Stimulated activated CD4-positive, alpha-beta T cell treated with anti-CD3 and anti-CD28 coated beads, TNF-alpha, amount 100 ng/mL, for 48 hours (primary cell): ENCODE results near the gene CITED4.
A peak's percentile ranks its signal among the peaks of the same experiment; 100 is the strongest.

Experiments
- DNase-seq, 3 donors: peaks; one replicate each; pipeline ENCODE4 v3.0.0-alpha.2; 2020; ENCODE audit warnings: low read depth in 3 of 3

The CITED4 gene

DNA sequence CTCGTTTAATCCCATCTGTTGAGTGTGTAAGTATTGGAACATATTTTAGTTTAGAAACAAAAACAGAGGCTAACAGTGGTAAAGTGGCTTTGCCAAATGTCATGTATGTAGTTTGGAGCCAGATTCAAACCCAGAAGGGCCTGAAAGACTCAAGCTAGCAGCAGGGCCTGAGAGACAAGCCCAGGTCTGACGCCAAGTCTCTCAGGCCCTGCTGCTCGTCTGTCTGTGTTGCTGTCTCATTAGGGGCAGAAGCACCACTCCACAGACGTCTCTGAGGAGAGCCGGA is 8.3 kb downstream of the CITED4 start:
- no peak for DNase-seq

DNA sequence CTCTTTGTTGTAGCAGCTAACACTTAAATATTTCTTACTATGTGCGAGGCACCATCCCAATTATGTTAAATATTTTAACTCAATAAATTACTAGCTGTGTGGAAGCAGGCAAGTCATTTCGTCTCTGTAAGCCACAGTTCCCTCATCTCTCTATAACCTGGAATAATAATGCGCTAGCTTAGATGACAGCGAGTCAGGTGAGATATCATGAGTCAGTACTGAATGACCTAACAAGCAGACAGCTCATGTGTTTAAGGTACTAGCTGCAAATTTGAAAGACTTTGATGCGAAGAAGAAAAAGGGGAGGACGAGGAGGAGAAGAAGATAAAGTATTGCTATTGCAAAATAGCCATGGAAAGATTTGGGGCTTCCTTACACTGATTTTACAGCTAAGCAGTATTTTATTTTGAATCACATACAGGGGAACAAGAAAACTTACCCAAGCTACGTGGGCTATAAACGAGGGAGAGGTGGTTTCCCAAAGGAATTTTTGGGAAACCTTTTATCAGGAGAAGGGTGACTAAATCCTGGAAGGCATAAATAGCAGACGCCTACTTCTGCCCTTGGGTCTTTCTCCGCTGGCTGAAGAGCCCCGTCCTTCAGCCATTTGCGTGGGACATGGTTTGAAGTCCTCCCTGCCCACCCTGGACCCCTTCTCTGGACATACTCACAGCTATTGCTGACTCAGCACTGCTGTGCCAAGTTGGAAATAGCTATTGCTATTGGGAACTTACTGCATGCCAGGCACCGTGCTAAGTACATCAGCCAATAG is 8.9 kb downstream of the CITED4 start:
- DNase-seq = no peak

DNA sequence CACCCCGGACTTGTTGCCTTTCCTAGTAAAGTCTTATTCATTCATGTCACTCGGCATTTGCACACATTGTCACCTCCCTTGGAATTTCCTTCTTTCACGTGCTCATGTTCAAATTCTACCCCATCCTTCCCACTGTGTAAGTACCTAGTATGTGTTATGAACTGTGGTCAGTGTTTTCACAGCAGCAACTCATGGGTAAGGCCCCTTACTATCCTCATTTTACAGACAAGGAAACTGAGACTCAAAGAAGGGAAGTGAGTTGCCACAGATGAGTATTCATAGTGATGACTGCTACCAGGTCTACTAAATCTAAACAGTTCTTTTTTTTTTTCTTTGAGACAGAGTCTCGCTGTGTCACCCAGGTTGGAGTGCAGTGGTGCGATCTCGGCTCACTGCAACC is 10.5 kb downstream of the CITED4 start:
- no peak for DNase-seq

DNA sequence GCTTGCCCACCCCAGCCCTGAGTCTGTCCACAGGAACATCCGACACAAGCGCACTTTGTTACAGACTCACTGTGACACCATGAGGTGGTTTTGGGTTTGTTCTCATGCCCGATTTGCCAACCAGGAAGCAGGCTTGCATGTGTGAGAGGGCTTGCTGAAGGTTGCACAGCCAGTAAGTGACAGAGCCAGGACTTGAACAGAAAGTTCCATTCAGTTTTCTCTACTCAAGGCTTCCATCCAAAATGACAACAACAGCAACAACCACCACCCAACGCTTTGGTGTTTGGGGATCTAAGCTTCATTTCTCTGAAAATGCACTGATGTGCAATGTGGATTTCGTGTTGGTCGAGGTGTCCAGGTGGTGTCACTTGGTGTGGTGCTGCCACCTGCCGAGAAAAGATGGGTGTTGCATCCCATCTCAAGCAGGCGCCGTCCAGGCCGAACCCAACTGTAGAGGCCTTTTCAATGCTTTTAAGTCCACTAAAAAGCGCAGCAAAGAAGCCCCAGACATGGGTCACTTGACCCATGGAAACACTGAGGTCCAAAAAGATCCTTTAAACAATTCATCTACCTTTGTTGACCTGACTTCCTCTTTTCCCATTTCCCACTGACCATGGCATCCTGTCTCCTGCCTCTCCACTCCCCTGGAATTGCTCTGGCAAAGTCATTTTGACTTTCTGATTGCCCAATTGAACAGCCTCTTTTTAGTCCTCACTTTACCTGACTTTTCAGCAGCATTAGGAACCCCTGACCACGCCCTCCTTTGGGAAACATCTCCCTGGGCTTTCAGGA is 12.2 kb downstream of the CITED4 start:
- DNase-seq = peak; percentile 62 to 76 (median 64)

DNA sequence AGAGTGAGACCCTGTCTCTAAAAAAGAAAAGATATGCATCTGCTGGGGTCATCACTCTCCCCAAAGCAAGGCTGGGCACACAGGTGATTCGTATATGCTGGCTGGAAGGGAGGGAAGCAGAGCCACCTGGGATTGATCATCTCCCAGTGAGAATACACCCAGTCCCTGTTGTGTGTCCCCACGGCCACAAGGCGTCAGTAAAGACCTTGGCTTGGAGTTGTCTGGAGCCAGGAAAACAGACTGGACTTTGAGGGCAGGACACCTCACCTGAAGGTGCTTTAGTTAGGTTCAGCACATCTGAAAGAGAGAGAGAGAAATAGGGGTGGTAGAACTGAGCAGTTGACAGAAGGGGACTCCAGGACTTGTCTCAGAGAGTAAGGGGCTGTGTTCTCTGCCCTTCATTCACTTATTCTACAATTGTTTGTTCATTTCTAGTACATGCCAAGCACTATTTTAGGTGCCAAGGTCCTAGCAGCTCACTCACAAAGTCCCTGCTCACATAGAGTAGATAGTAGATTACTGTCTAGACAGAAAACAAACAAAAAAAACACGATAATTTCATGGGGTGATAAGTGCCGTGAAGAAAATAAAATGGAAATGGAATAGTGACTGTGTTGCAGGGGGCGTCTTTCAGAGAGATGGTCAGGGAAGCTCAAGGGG is 13.5 kb downstream of the CITED4 start:
- DNase-seq = no peak

DNA sequence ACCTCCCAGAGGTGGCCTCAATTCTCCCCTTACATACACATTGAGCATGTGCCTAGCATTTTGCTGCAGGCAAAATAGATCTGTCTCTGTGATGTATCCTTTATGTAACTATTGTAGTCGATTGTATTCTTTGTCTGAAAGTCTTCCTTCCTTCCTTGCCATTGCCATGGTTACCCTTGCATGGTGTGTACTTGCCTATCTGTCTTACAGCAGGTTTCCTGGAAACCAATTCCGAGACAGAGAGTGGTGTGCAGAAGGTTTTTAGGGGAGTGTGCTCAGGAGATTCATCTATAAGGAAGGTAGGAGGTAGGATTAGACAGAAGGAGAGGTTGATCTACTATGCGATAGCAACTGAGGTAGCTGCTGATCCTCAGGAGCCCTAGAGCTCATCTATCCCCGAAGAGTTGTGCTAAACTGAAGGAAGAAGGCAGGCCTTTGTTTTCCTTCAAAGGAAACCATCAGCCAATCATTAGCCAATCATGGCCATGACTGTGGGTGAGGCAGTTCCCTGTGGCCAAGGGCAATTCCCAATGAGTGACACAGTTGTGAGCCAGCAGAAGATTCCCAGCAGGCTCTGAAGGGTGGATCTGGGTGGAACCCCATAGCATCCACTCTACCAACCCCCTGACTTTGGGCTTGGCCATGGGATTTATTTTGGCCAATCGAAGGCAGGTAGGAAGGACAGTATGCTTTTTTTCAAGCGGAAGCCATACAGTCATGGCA is 15.0 kb downstream of the CITED4 start:
- DNase-seq = no peak

DNA sequence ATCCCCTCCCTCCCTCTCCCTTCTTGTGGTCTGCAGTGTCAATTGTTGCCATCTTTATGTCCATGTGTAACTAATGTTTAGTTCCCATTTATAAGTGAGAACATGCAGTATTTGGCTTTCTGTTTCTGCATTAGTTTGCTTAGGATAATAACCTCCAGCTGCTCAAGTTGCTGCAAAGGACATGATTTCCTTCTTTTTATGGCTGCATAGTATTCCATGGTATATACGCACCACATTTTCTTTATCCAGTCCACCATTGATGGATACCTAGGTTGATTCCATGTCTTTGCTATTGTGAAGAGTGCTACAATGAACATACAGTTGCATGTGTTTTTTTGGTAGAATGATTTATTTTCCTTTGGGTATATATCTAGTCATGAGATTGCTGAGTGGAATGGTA is 16.3 kb downstream of the CITED4 start:
- DNase-seq = no peak

DNA sequence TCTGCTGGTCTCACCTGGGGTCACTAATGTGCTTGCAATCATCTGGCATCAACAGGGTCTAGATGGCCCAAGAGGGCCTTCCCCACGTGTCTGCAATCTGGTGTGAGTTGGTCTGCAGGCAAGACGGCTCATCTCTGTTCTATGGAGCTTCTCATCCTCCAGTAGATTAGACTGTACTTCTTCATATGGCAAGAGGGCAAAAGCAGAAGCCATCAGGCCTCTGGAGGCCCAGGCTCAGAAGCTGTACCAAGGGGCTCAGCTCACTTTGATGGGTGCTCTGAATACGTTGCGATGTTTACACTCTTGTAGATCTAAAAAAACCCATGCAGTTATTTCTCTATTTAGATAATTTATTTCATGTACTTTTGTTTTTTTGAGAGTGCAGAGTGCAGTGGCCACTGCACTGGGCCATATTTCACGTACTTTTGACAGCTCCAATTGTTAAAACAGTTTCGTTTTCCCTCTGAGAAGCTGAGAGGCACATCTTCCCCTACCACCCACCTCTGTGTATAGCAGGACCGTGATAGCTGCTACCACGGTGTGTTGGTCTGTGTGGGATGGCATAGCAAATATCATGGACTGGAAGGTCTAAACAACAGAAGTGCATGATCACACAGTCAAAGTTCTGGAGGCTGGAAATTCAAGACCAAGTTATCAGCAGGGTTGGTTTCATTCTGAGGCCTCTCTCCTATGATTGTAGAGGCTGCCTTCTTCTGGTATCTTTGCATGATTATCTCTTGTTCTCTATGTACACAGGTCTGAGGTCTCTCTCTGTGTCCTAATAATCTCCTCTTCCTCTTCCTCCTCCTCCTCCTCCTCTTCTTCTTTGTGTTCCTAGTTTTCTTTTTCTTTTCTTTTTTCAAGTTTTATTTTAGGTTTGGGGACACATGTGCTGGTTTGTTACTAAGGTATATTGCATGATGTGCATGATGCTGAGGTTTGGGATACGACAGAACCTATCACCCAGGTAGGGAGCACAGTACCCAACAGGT is 17.0 kb downstream of the CITED4 start:
- DNase-seq = no peak

DNA sequence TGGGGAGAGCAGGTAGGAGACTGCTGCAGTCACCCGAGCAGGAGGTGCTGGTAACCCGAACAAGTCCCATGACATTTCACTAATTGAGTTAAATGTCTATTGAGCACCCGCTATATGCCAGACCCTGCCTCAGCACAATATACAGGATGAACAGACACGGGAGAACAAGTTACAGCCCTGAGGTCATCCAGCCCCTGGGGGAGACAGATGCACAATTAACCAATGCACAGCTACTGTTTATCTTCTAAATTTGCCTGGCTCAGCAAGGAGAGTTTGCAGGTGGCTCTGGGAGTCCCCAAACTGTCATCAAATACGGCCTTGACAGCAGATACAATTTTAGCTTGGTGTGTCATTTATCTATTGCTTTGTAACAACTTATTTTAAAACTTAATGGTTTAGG is 18.1 kb downstream of the CITED4 start:
- DNase-seq = no peak

DNA sequence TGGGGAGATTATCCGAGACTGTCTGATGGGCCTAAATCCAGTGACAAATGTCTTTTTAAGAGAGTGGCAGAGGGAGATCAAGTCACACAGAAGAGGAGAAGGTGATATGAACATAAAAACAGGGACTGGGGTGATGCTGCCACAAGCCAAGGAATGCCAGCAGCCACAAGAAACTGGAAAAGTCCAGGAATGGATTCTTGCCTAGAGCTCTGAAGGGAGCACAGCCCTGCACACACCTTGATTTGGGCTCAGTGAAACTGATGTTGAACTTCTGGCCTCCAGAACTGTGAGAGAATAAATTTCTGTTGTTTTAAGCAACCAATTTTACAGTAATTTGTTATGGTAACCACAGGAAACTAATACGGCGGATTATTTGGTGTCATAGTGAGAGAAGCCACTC is 19.5 kb downstream of the CITED4 start:
- DNase-seq = no peak

DNA sequence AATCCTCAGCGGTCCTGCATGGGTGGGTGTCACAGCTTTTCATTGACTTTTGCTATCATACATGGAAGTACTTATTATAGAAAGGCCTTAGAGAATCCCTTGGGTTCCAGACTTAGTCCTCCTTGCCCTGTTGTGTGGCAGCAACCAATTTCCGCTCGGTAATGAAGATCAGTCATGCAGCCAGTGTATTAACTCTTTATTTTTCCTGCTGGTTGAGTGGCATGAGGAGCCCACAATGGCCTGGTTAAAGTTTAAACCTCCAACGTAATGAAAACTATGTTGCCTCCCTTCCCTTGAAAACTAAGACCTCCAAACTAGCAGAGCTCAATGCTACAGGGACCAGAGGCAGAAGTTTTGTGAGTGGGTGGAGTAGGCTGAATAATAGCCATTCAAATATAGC is 20.0 kb downstream of the CITED4 start:
- DNase-seq = no peak

DNA sequence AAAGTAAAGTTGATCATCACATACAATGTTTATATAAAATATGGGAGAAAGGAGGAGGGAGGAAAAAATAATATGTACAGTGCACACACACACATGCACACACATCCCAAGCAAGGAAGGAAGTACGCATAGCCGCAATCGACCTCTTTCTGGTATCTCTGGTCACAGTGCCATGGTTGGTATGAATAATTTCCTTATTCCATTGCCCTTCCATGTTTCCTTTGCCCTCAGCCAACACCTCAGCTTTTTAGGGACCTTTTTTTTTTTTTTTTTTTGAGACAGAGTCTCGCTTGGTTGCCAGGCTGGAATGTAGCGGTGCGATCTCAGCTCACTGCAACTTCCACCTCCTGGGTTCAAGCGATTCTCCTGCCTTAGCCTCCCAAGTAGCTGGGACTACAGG is 20.6 kb downstream of the CITED4 start:
- no peak for DNase-seq

DNA sequence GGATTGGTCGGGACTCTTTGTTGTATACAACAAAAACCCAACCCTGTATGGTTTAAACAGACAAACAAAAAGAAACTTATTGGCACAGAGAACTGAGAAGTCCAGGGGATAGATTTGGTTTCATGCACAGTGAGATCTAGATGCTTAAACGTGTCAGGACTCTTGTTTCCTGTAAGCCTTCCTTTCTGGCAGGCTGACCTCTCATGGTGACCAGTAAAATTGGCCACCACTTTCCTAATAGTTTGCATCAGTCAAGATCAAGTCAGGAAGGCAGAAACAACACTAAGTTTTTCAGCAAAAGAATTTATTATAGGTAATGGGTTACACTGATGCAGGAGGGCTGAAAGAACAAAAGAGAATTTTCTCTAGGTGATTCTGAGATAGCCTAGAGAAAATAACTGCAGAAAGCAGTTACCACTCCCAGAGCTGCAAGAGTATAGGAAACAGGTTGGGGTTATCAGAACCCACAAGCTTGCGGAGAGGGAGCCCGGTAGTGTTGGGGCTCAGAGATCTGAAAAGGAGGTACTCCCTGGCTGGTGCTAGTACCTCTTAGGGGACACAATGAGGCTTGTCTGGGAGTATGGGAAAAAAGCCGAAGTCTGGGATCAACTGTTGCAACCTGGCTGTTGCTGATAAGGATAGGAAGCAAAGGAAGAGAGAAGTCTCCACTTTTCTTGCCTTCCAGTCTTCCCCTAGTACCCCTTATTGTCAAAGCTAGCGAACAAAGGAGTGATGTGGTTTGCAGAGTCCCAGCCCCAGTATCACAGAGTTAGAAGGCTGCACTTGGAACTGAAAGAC is 21.4 kb downstream of the CITED4 start:
- DNase-seq = no peak

DNA sequence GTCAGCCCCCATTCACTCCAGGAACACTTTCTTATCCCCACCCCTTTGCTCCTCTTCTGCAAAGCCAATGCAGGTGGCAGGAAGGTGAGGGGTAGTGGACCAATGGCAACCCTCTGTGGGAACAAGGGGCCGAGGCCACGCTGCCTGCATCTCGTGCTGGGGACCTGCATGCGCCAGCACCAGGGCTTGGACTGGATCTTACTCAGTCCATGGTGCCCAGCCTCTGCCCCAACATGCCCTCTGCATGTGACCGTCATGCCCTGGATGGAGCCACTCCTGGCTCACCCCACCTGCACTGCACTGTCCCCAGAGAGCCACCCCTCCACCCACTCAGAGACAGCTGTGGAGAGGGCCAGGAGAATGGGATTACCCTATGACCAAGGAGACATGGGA is 22.2 kb downstream of the CITED4 start:
- no peak for DNase-seq

DNA sequence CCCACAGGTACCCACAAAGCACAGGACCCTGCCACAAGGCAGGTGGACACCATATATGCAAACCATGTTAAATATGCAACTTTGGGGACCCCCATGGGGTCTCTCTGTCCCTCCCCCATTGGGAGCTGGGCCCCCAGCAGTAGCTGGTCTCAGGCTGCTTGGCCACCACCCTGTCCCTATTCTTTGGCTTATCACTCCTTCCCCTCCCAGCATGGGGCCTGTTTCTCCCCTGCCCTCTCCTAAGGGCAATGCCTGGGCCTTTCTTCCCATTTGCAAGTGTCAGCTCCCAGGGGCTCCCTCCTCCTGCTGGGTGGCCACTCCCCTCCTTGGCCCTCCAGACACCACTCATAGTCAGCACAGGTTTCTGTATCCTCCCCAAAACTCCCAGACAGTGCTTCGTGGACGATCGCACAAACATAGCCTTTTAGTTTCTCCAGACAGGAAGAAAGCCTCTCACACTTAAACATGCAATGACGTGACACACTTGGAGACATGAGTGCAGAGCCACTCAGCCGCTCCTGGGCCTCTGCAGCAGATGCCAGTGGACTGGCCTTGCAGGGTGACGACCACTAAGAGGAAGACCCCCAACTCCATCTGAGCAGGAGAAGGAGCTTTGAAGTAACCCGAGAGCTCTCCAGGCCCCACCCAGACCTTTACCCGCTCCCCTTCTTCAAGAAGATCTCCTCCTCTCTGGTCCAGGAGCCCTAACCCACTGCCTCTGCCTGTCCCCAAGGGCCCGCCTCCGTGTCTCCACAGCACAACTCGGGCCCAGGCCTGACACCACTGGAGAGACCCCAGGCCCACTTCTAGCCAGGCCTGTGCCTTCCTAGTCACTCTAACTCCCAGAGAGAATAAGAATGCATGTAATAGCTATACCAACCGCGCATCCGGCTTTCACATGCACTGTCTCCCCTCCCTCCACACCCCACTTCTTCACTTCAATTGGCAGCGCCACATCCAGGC is 22.9 kb downstream of the CITED4 start:
- no peak for DNase-seq

DNA sequence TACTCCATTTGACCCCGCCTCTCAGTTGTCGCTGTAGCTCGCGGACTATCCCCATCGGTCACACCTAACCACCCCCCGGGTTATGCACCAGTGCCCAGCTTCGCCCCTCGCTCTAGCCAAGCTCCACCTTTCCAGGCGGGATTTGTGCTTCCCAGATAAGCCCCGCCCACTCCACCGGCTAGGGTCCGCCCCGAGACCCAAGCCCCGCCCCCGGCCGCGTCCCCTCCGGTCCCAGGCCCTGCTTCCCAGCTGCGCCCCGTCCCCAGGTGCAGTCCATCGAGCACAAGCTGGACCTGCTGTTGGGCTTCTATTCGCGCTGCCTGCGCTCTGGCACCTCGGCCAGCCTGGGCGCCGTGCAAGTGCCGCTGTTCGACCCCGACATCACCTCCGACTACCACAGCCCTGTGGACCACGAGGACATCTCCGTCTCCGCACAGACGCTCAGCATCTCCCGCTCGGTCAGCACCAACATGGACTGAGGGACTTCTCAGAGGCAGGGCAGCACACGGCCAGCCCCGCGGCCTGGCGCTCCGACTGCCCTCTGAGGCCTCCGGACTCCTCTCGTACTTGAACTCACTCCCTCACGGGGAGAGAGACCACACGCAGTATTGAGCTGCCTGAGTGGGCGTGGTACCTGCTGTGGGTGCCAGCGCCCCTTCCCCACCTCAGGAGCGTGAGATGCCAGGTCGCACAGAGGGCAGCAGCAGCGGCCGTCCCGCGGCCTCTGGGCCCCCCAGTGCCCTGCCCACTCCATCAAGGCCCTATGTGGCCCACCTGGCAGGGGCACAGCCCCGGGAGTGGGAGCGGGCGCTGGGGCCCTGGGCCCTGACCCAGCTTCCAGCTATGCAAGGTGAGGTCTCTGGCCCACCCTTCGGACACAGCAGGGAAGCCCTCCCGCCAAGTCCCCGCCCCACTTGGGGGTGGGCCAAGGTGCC is 23.9 kb downstream of the CITED4 start:
- DNase-seq = no peak

DNA sequence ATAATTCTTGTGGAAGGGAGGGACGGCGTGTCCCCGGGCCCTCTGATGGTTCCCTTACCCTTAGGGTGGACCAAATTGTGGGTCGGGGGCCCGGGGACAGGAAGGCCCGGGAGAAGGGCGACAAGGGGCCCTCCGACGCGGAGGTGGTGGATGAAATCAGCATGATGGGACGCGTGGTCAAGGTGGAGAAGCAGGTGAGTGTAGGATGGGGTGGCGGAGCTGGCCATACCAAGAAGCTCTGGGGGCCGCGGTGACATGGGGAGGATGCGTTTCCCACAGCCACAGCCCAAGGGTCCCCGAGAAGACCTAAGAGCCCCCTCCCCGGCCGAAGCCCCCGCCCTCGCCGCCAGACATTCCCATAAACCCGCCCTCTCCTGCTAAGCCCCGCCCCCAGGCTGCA is 24.6 kb downstream of the CITED4 start:
- DNase-seq = no peak

DNA sequence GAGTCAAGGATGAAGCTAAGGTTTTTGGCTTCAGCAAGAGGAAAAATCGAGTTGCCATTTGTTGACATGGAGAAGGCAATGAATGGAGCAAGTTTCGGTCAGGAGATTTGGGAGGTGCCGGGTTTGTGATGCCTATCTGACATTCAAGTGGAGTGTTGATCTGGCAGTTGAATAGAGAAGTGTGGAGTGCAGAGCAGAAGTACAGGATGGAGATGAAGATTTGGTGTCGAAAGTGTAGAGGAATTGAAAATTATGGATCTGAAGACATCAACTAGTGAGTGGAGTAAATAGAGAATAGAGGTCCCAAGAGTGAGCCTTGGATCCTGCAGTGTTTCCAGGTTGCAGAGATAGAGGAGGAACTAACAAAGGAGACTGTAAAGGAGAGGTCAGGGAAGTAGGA is 25.9 kb downstream of the CITED4 start:
- DNase-seq = no peak
